Astrocyte (in vitro differentiated cells and primary cell): ENCODE measurements around the gene AGL. TPM values are rescaled to one million over a fixed set of nuclear protein-coding genes. Genes with fewer than 3 reads are reported as not detected.

Source experiments
- DNase-seq: peaks from one replicate; pipeline ENCODE4 v3.0.0-alpha.2; 2010; ENCODE audit warnings: low read depth
- FAIRE-seq: peaks from 2 replicates; lab custom pipeline; 2011; peaks lifted over from hg19 to GRCh38; lab: Jason Lieb, UNC
- H2AFZ ChIP-seq: 2 replicates; pipeline ENCODE4 v1.6.0; 2012; ENCODE audit warnings: low read depth, low read length, inconsistent platforms
- H3K27ac ChIP-seq: 2 replicates; pipeline ENCODE4 v1.5.1; 2011; ENCODE audit warnings: low read depth, low read length, inconsistent platforms
- H3K27me3 ChIP-seq: 2 replicates; pipeline ENCODE4 v1.6.0; 2011; ENCODE audit warnings: low read length, inconsistent platforms; ENCODE audit not compliant: insufficient read depth
- H3K36me3 ChIP-seq: 2 replicates; pipeline ENCODE4 v1.5.1; 2011; ENCODE audit warnings: low read length, inconsistent platforms; ENCODE audit not compliant: insufficient read depth
- H3K4me1 ChIP-seq: 2 replicates; pipeline ENCODE4 v1.5.1; 2011; ENCODE audit warnings: low read length, inconsistent platforms; ENCODE audit not compliant: insufficient read depth
- H3K4me2 ChIP-seq: 2 replicates; pipeline ENCODE4 v1.6.0; 2012; ENCODE audit warnings: low read length, inconsistent platforms
- H3K4me3 ChIP-seq: 2 replicates; pipeline ENCODE4 v1.5.1; 2011; ENCODE audit warnings: low read depth, mild to moderate bottlenecking, low read length, inconsistent platforms; ENCODE audit not compliant: insufficient read depth
- H3K79me2 ChIP-seq: 2 replicates; pipeline ENCODE4 v1.6.0; 2012; ENCODE audit warnings: mild to moderate bottlenecking, low read length, inconsistent platforms; ENCODE audit not compliant: insufficient read depth
- H3K9ac ChIP-seq: 2 replicates; pipeline ENCODE4 v1.6.0; 2012; ENCODE audit warnings: mild to moderate bottlenecking, low read length, inconsistent platforms
- H3K9me3 ChIP-seq: 2 replicates; pipeline ENCODE4 v1.5.1; 2012; ENCODE audit warnings: low read depth, mild to moderate bottlenecking, low read length, inconsistent platforms; ENCODE audit not compliant: insufficient read depth
- H4K20me1 ChIP-seq: 2 replicates; pipeline ENCODE4 v1.6.0; 2012; ENCODE audit warnings: low read length, inconsistent platforms; ENCODE audit not compliant: insufficient read depth
- H3K27ac Mint-ChIP-seq: one replicate; pipeline ENCODE4 v1.8.0; 2021; ENCODE audit warnings: mild to moderate bottlenecking, mixed read lengths; ENCODE audit not compliant: unreplicated experiment
- H3K27me3 Mint-ChIP-seq: one replicate; pipeline ENCODE4 v1.8.0; 2021; ENCODE audit warnings: low read depth, mixed read lengths; ENCODE audit not compliant: unreplicated experiment
- H3K36me3 Mint-ChIP-seq: one replicate; pipeline ENCODE4 v1.8.0; 2021; ENCODE audit warnings: low read depth, mixed read lengths; ENCODE audit not compliant: unreplicated experiment
- H3K4me1 Mint-ChIP-seq: one replicate; pipeline ENCODE4 v1.8.0; 2021; ENCODE audit warnings: low read depth, mixed read lengths; ENCODE audit not compliant: unreplicated experiment
- H3K4me3 Mint-ChIP-seq: one replicate; pipeline ENCODE4 v1.8.0; 2021; ENCODE audit warnings: mild to moderate bottlenecking, moderate library complexity, mixed read lengths; ENCODE audit not compliant: unreplicated experiment
- H3K9me3 Mint-ChIP-seq: one replicate; pipeline ENCODE4 v1.8.0; 2021; ENCODE audit warnings: mild to moderate bottlenecking, mixed read lengths; ENCODE audit not compliant: unreplicated experiment
- CTCF ChIP-seq: IDR thresholded peaks from 2 replicates; pipeline ENCODE4 v1.5.1; 2011; ENCODE audit warnings: low read depth, mild to moderate bottlenecking, inconsistent platforms, low read length, moderate library complexity; ENCODE audit not compliant: insufficient read depth
- EZH2 ChIP-seq: IDR thresholded peaks from 2 replicates; pipeline ENCODE4 v1.6.1; 2012; ENCODE audit warnings: mild to moderate bottlenecking, low read length, inconsistent platforms; ENCODE audit not compliant: insufficient read depth
- total RNA-seq: library from RNA; stranded (reverse); gene quantifications from 2 replicates; pipeline ENCODE4 v1.2.1, GENCODE V29; 2021

Gene AGL
- total RNA-seq, 1 donor from 2014 or later: 11.7 TPM

GRCh38 chr1:99945174-99945573, 95.0 kb downstream of the AGL start:
- no peak overlapping the region for H2AFZ ChIP-seq
- DNase-seq: no peak

DNA sequence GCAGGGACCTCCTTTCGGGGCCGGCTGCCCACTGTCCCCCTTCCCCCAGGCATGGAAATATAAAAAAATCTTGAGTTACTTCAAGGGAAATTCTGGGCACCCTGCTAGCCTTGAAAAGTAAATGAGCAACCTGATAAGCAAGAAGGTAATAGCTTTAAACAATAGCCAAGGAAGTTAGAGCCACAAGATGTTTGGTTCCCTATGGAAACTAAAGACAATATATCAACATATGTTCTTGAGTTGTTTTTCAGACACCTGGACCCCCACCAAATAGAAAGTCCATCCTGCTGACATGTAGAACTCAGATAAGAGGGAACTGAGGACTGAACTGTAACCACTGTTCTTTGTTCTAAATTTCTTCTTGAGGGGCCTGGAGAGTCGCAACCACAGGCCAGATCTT, 100.3 kb downstream of the AGL start:
- Histone ChIP-seq H3K4me3 (no peak overlapping the region), H3K27ac (no peak overlapping the region), H2AFZ (no peak overlapping the region), H3K36me3 (no peaks in the 10 kb centered on the region), H3K27me3 (no peaks in the 10 kb centered on the region), H3K9ac (no peak overlapping the region), H3K79me2 (no peaks in the 10 kb centered on the region), H4K20me1 (no peaks in the 10 kb centered on the region), H3K9me3 (no peaks in the 10 kb centered on the region), H3K4me1 (no peaks in the 10 kb centered on the region), H3K4me2 (no peak overlapping the region)
- H3K27me3 Mint-ChIP-seq: no peaks in the 10 kb centered on the region
- H3K9me3 Mint-ChIP-seq: no peaks in the 10 kb centered on the region
- no peak for DNase-seq
- no peaks in the 10 kb centered on the region for H3K36me3 Mint-ChIP-seq
- FAIRE-seq: no peak
- H3K4me1 Mint-ChIP-seq: no peaks in the 10 kb centered on the region
- no peak overlapping the region for H3K27ac Mint-ChIP-seq
- H3K4me3 Mint-ChIP-seq: no peak overlapping the region
- TF ChIP-seq CTCF (no peak), EZH2 (no peak)

More at GRCh38 chr1:99945174-99945573, 95.0 kb downstream of the AGL start:
- Histone ChIP-seq H3K4me2 (no peak overlapping the region), H3K27ac (no peak overlapping the region), H3K4me1 (no peaks in the 10 kb centered on the region), H3K9ac (no peak overlapping the region), H3K27me3 (no peaks in the 10 kb centered on the region), H3K36me3 (no peaks in the 10 kb centered on the region), H3K9me3 (no peaks in the 10 kb centered on the region), H4K20me1 (no peaks in the 10 kb centered on the region), H3K4me3 (no peak overlapping the region), H3K79me2 (no peaks in the 10 kb centered on the region)
- no peaks in the 10 kb centered on the region for H3K36me3 Mint-ChIP-seq
- H3K27ac Mint-ChIP-seq: no peak overlapping the region
- H3K27me3 Mint-ChIP-seq: no peaks in the 10 kb centered on the region
- H3K4me1 Mint-ChIP-seq: peaks cover 8% of the 10 kb centered on the region
- no peak for FAIRE-seq
- TF ChIP-seq CTCF (no peak), EZH2 (no peak)
- H3K9me3 Mint-ChIP-seq: no peaks in the 10 kb centered on the region
- H3K4me3 Mint-ChIP-seq: no peak overlapping the region

- no peaks in the 10 kb centered on the region for H3K9me3 Mint-ChIP-seq
- H3K36me3 Mint-ChIP-seq: no peaks in the 10 kb centered on the region
- H3K4me2 ChIP-seq: no peak overlapping the region
- no peaks in the 10 kb centered on the region for H3K9me3 ChIP-seq
- DNase-seq (no peak), FAIRE-seq (no peak)
- no peaks in the 10 kb centered on the region for H3K4me1 Mint-ChIP-seq
- H3K36me3 ChIP-seq: no peaks in the 10 kb centered on the region
- H3K9ac ChIP-seq: no peak overlapping the region
- no peaks in the 10 kb centered on the region for H3K27me3 Mint-ChIP-seq
- H3K4me1 ChIP-seq: no peaks in the 10 kb centered on the region
- no peak overlapping the region for H3K27ac ChIP-seq
- no peaks in the 10 kb centered on the region for H3K27me3 ChIP-seq
- no peak overlapping the region for H3K4me3 ChIP-seq
- no peaks in the 10 kb centered on the region for H3K79me2 ChIP-seq
- H2AFZ ChIP-seq: no peak overlapping the region
- no peaks in the 10 kb centered on the region for H4K20me1 ChIP-seq
- no peak overlapping the region for H3K27ac Mint-ChIP-seq
- H3K4me3 Mint-ChIP-seq: no peak overlapping the region
- TF ChIP-seq EZH2 (no peak), CTCF (no peak)
Measured at GRCh38 chr1:99952522-99952921, 102.4 kb downstream of the AGL start.
